HCT116 (cell line): Measurements from ENCODE around the gene CIP2A. TPM values are rescaled to one million over a fixed set of nuclear protein-coding genes. Genes with fewer than 3 reads are reported as not detected.

ENCODE experiments used
- ATAC-seq: fragments of 200-7000 bp; cut with Tn5 transposase; 2 replicates; pipeline ENCODE4 v1.9.1; 2020; ENCODE audit warnings: mild to moderate bottlenecking, moderate library complexity
- BruUV-seq: library from RNA; stranded (reverse); fragments of 400-500 nt; replicated peaks from 2 replicates; lab custom pipeline; 2021; lab: Mats Ljungman, UMichigan
- CTCF ChIA-PET: fragments of 300-600 bp; sonication (Branson Sonifier 250); formaldehyde crosslinking; loops from one replicate; lab custom pipeline; 2021; ENCODE audit warnings: antibody characterized with exemption; lab: Charles Lee
- POLR2A ChIA-PET: fragments of 300-600, 350-600 bp; sonication (Branson Sonifier 250); formaldehyde crosslinking; loops from one replicate; lab custom pipeline; 2021; ENCODE audit warnings: antibody characterized with exemption; lab: Charles Lee
- RAD21 ChIA-PET, 2 experiments: fragments of 300-600 bp; sonication (Branson Sonifier 250); formaldehyde crosslinking; loops; one replicate each; lab custom pipeline; 2023; ENCODE audit warnings: low total read pairs in 2 of 2; ENCODE audit not compliant: uncharacterized antibody in 2 of 2, unreplicated experiment in 2 of 2, low non-redundant PET in 1 of 2; lab: Charles Lee
- DNase-seq: peaks from one replicate; pipeline ENCODE4 v3.0.0-alpha.2; 2010; ENCODE audit warnings: low read depth, low spot score
- H2AFZ ChIP-seq: fragments of 200-600 bp; shearing (Covaris generic), sonication (generic); 2 replicates; pipeline ENCODE4 v1.6.1; 2017; ENCODE audit warnings: low read depth, mixed run types, mixed read lengths, antibody characterized with exemption, low read length; ENCODE audit not compliant: poor library complexity, severe bottlenecking
- H3K27ac ChIP-seq: 2 replicates; pipeline ENCODE4 v1.5.1; 2012; ENCODE audit warnings: low read depth, low read length
- H3K27me3 ChIP-seq: fragments of 200-600 bp; sonication (generic); 2 replicates; pipeline ENCODE4 v1.6.1; 2016; ENCODE audit warnings: mixed run types, low read length, mixed read lengths; ENCODE audit not compliant: insufficient read depth
- H3K36me3 ChIP-seq, 2 experiments: fragments of 200-500 bp in 1 of 2; fragments of 200-600 bp in 1 of 2; sonication (Bioruptor generic) in 1 of 2; sonication (generic) in 1 of 2; 2 replicates each; pipeline versions ENCODE4 v1.5.1 to v1.6.1; 2014 to 2016; ENCODE audit warnings: low read length in 2 of 2, inconsistent platforms in 1 of 2, mixed read lengths in 1 of 2, mixed run types in 1 of 2; ENCODE audit not compliant: insufficient read depth in 2 of 2, control insufficient read depth in 1 of 2
- H3K4me1 ChIP-seq, 2 experiments: fragments of 200-600 bp in 1 of 2; sonication (generic) in 1 of 2; 2 replicates each; pipeline versions ENCODE4 v1.5.1 to v1.6.1; 2012 to 2017; ENCODE audit warnings: low read length in 2 of 2, inconsistent platforms in 1 of 2, mild to moderate bottlenecking in 1 of 2, mixed read lengths in 1 of 2, mixed run types in 1 of 2, moderate library complexity in 1 of 2; ENCODE audit not compliant: insufficient read depth in 2 of 2, control insufficient read depth in 1 of 2
- H3K4me2 ChIP-seq: fragments of 200-600 bp; sonication (generic); 2 replicates; pipeline ENCODE4 v1.6.1; 2017; ENCODE audit warnings: mixed run types, low read length, mixed read lengths
- H3K4me3 ChIP-seq, 2 experiments: fragments of 200-600 bp in 1 of 2; sonication (generic) in 1 of 2; replicated peaks in 1 of 2; 2 replicates each; pipeline ENCODE4 v1.5.1; 2011 to 2016; ENCODE audit warnings: low read length in 2 of 2, control low read depth in 1 of 2, low read depth in 1 of 2, mild to moderate bottlenecking in 1 of 2, mixed read lengths in 1 of 2, mixed run types in 1 of 2
- H3K79me2 ChIP-seq: fragments of 200-600 bp; sonication (generic); 2 replicates; pipeline ENCODE4 v1.6.1; 2017; ENCODE audit warnings: mild to moderate bottlenecking, mixed run types, low read length, moderate library complexity, mixed read lengths; ENCODE audit not compliant: insufficient read depth
- H3K9ac ChIP-seq: fragments of 200-600 bp; sonication (generic); 2 replicates; pipeline ENCODE4 v1.6.1; 2016; ENCODE audit warnings: low read length, mixed read lengths
- H3K9me2 ChIP-seq: fragments of 200-600 bp; sonication (generic), shearing (Covaris generic); 2 replicates; pipeline ENCODE4 v1.6.1; 2017; ENCODE audit warnings: mixed run types, mild to moderate bottlenecking, moderate library complexity; ENCODE audit not compliant: insufficient read depth
- H3K9me3 ChIP-seq, 2 experiments: fragments of 200-500 bp in 1 of 2; fragments of 200-600 bp in 1 of 2; sonication (Bioruptor generic) in 1 of 2; sonication (generic) in 1 of 2; 2 replicates each; pipeline ENCODE4 v1.6.1; 2014 to 2017; ENCODE audit warnings: low read length in 2 of 2, mixed read lengths in 2 of 2, inconsistent platforms in 1 of 2, low read depth in 1 of 2, mild to moderate bottlenecking in 1 of 2, mixed run types in 1 of 2, moderate library complexity in 1 of 2; ENCODE audit not compliant: control insufficient read depth in 1 of 2, insufficient read depth in 1 of 2
- H4K20me1 ChIP-seq: fragments of 200-600 bp; sonication (generic), shearing (Covaris generic); 2 replicates; pipeline ENCODE4 v1.6.1; 2017; ENCODE audit warnings: mixed run types, mild to moderate bottlenecking, moderate library complexity; ENCODE audit not compliant: insufficient read depth
- ATF3 ChIP-seq: IDR thresholded peaks from 2 replicates; pipeline ENCODE4 v1.6.1; 2012
- CBX3 ChIP-seq: IDR thresholded peaks from 2 replicates; pipeline ENCODE4 v1.6.1; 2012; ENCODE audit warnings: low read depth
- EGR1 ChIP-seq: IDR thresholded peaks from 2 replicates; pipeline ENCODE4 v1.6.1; 2012; ENCODE audit warnings: low read depth
- ELF1 ChIP-seq: IDR thresholded peaks from 2 replicates; pipeline ENCODE4 v1.6.1; 2012; ENCODE audit warnings: low read depth, borderline replicate concordance
- EZH2 ChIP-seq: fragments of 200-600 bp; sonication (generic); IDR thresholded peaks from 2 replicates; pipeline ENCODE4 v1.6.1; 2017; ENCODE audit warnings: antibody characterized with exemption, mixed run types
- EZH2phosphoT487 ChIP-seq: fragments of 200-600 bp; IDR thresholded peaks from 2 replicates; pipeline ENCODE4 v1.6.1; 2018; ENCODE audit warnings: antibody characterized with exemption, borderline replicate concordance
- FOSL1 ChIP-seq: IDR thresholded peaks from 2 replicates; pipeline ENCODE4 v1.6.1; 2012; ENCODE audit warnings: low read depth
- JUND ChIP-seq: IDR thresholded peaks from 2 replicates; pipeline ENCODE4 v1.6.1; 2012
- POLR2A ChIP-seq: IDR thresholded peaks from 2 replicates; pipeline ENCODE4 v1.7.0; 2011; ENCODE audit warnings: borderline replicate concordance; ENCODE audit not compliant: insufficient read depth, insufficient read length; ENCODE audit errors: extremely low read depth
- RAD21 ChIP-seq: IDR thresholded peaks from 2 replicates; pipeline ENCODE4 v1.6.1; 2012; ENCODE audit warnings: low read depth, mild to moderate bottlenecking
- REST ChIP-seq: IDR thresholded peaks from 2 replicates; pipeline ENCODE4 v1.6.1; 2012; ENCODE audit warnings: low read depth
- SP1 ChIP-seq: IDR thresholded peaks from 2 replicates; pipeline ENCODE4 v1.6.1; 2012; ENCODE audit warnings: low read depth
- TCF7L2 ChIP-seq: IDR thresholded peaks from 2 replicates; pipeline ENCODE4 v1.7.0; 2011; ENCODE audit warnings: borderline replicate concordance, inconsistent platforms; ENCODE audit not compliant: insufficient read depth, insufficient read length; ENCODE audit errors: extremely low read depth
- ZBTB33 ChIP-seq: IDR thresholded peaks from 2 replicates; pipeline ENCODE4 v1.6.1; 2011; ENCODE audit warnings: mild to moderate bottlenecking, low read length, moderate library complexity; ENCODE audit not compliant: insufficient replicate concordance; ENCODE audit errors: extremely low read depth
- ZFX ChIP-seq: fragments of 450-650 bp; IDR thresholded peaks from 2 replicates; pipeline ENCODE4 v1.6.1; 2017
- ZNF274 ChIP-seq: fragments of 200-500 bp; sonication (Bioruptor generic); IDR thresholded peaks from 2 replicates; pipeline ENCODE4 v1.6.1; 2014; ENCODE audit warnings: mild to moderate bottlenecking, low read depth, low read length, inconsistent platforms
- intact Hi-C: fragments of 100-400 bp; cut with micrococcal nuclease; formaldehyde crosslinking; loops from 2 replicates; pipeline ENCODE4 v1.10.0; 2022
- total RNA-seq: library from RNA; stranded (reverse); gene quantifications from one replicate; pipeline ENCODE4 v1.2.1, GENCODE V29; 2021; ENCODE audit not compliant: unreplicated experiment
- TF ChIP-seq, protein P1 (sequence below): IDR thresholded peaks from 2 replicates; pipeline ENCODE4 v1.6.1; 2012
- TF ChIP-seq, protein P2 (sequence below), 3 experiments: fragments of 200-600 bp in 1 of 3; sonication (generic) in 1 of 3; IDR thresholded peaks in 2 of 3; conservative IDR thresholded peaks in 1 of 3; 2 replicates each; pipeline ENCODE4 v1.5.1; 2012 to 2017; ENCODE audit warnings: low read depth in 2 of 3, low read length in 2 of 3, antibody characterized with exemption in 1 of 3, borderline replicate concordance in 1 of 3, control low read depth in 1 of 3, mild to moderate bottlenecking in 1 of 3, mixed read lengths in 1 of 3, mixed run types in 1 of 3, moderate library complexity in 1 of 3; ENCODE audit not compliant: insufficient read depth in 1 of 3

CIP2A gene
- total RNA-seq, 1 experiment from 2014 or later, result 41.6 TPM

DNA sequence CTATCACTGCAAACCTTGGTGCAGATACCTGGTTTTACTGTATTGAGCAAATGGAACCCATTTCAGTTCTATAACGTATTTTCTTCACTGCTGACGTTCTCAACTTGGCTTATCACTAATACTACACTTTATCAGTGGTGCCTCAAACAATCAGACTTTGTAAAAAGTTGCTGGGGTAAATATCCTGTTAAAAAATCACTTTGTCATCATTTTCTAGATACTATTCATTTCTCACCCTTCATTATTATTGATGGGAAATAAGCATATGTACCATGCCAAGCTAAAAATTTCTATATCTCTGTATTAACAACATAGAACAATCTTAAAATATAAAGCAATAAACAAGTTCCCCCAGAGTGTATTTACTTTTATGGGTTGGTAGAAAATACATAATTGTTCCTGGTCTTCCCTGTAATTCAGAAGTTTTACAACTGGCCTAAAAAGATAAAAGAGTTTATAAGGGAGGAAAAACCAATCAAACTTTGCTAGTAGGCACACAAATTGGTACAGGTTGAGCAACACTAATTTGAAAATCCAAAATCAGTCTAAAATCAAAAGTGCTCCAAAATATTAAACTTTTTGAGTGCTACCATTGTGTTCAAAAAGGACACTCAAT lies 33.2 kb downstream of the CIP2A start:
- Histone ChIP-seq H3K27me3 (no peaks in the 10 kb centered on the region), H4K20me1 (no peaks in the 10 kb centered on the region), H3K9me3 (no peaks in the 10 kb centered on the region), H3K9me2 (no peaks in the 10 kb centered on the region), H3K4me2 (no peak overlapping the region), H3K36me3 (peaks cover 33 to 42% of the 10 kb centered on the region in 2 experiments), H3K27ac (no peak overlapping the region), H3K4me3 (no peak overlapping the region), H3K9ac (no peak overlapping the region), H2AFZ (no peak overlapping the region), H3K79me2 (no peaks in the 10 kb centered on the region), H3K4me1 (no peaks in the 10 kb centered on the region)
- ATAC-seq, result no peak
- no peak for DNase-seq
- no TSS peak for BruUV-seq
- ChIA-PET RAD21 (no interaction called here), POLR2A (no interaction called here), CTCF (no interaction called here)
- TF ChIP-seq EZH2phosphoT487, result no peak
- no peak for TF ChIP-seq REST
- TF ChIP-seq RAD21, result no peak
- TF ChIP-seq ELF1, result no peak
- no peak for TF ChIP-seq ZNF274
- TF ChIP-seq, protein P1, sequence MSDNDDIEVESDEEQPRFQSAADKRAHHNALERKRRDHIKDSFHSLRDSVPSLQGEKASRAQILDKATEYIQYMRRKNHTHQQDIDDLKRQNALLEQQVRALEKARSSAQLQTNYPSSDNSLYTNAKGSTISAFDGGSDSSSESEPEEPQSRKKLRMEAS, result no peak
- TF ChIP-seq, protein P2, sequence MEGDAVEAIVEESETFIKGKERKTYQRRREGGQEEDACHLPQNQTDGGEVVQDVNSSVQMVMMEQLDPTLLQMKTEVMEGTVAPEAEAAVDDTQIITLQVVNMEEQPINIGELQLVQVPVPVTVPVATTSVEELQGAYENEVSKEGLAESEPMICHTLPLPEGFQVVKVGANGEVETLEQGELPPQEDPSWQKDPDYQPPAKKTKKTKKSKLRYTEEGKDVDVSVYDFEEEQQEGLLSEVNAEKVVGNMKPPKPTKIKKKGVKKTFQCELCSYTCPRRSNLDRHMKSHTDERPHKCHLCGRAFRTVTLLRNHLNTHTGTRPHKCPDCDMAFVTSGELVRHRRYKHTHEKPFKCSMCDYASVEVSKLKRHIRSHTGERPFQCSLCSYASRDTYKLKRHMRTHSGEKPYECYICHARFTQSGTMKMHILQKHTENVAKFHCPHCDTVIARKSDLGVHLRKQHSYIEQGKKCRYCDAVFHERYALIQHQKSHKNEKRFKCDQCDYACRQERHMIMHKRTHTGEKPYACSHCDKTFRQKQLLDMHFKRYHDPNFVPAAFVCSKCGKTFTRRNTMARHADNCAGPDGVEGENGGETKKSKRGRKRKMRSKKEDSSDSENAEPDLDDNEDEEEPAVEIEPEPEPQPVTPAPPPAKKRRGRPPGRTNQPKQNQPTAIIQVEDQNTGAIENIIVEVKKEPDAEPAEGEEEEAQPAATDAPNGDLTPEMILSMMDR (IDR thresholded peaks at IDR 0.05 in 2 of 3, conservative IDR thresholded peaks at IDR 0.05 in 1 of 3; ENCODE audit: borderline replicate concordance in 1 of 3, insufficient read depth in 1 of 3, low read depth in 2 of 3, low read length in 2 of 3), result no peak
- TF ChIP-seq POLR2A, result no peak
- TF ChIP-seq ZFX, result no peak
- no peak for TF ChIP-seq JUND
- no peak for TF ChIP-seq FOSL1
- no peak for TF ChIP-seq CBX3
- TF ChIP-seq ATF3, result no peak
- no peak for TF ChIP-seq EZH2
- TF ChIP-seq EGR1, result no peak
- no peak for TF ChIP-seq SP1
- no peak for TF ChIP-seq ZBTB33
- no peak for TF ChIP-seq TCF7L2
- intact Hi-C loops, result no loop called here
